Activated naive CD8-positive, alpha-beta T cell treated with anti-CD3 and anti-CD28 coated beads, Interleukin-2, amount 50 U/mL, for 16 hours (primary cell): ENCODE data around the gene EPB42.
"Not testable (repeated sequence)": the region's sequence is repeated elsewhere in the genome, so short reads cannot be mapped to it uniquely, and the experiment has no call there.

ENCODE experiments used
- DNase-seq: peaks from one replicate; pipeline ENCODE4 v3.0.0-alpha.2; 2020; ENCODE audit warnings: low read depth, low spot score

The EPB42 gene

DNA sequence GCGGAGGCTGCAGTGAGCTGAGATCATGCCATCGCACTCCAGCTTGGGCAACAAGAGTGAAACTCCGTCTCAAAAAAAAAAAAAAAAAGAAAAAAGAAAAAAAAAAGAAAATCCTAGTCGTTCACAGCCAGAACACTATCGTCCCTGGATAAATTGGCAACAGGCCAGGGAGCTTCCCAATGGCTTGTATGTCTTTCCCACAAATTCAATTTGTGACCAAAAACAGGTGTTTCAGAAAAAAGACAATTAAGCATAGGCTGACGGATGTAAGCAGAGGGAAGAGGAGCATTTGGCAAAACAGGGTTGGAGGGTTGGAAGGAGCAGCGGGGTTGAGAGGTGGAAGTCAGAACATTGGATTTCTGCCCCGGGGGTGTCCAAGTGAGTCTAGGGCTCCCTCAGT lies 8.5 kb downstream of the EPB42 start:
- no peak for DNase-seq

GRCh38 chr15:43211224-43211735 lies 9.5 kb downstream of the EPB42 start:
- no peak for DNase-seq

GRCh38 chr15:43210807-43211206 lies 10.0 kb downstream of the EPB42 start:
- no peak for DNase-seq

DNA sequence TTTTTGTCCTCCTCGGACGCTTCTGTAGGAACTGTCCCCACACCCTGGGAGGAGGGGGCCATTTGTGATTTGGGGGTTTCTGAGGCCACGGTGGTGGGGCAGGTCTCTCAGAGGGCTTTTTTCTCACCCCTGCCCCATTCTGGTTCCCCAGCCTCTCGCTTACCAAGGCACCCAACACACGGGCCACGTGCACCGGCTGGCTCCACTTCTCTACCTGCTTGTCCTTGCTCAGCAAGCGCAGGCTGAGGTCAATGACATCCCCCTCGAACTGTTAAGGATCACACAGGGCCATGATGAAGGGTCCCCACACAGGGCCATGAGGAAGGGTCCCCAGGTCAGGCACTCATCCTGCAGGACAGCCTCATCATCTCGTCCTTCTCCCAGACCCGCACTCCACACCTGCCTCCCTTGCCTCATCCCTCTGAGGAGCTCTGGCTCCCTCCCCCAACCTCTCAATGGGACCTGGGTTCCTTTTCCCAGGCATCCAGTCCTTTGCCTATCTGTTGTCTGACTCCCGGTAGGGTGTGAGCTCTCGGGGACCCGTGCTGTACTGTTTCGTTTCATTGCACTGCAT lies 10.6 kb downstream of the EPB42 start:
- no peak for DNase-seq

- no peak for DNase-seq
Measured at GRCh38 chr15:43209059-43209824, 11.6 kb downstream of the EPB42 start.

DNA sequence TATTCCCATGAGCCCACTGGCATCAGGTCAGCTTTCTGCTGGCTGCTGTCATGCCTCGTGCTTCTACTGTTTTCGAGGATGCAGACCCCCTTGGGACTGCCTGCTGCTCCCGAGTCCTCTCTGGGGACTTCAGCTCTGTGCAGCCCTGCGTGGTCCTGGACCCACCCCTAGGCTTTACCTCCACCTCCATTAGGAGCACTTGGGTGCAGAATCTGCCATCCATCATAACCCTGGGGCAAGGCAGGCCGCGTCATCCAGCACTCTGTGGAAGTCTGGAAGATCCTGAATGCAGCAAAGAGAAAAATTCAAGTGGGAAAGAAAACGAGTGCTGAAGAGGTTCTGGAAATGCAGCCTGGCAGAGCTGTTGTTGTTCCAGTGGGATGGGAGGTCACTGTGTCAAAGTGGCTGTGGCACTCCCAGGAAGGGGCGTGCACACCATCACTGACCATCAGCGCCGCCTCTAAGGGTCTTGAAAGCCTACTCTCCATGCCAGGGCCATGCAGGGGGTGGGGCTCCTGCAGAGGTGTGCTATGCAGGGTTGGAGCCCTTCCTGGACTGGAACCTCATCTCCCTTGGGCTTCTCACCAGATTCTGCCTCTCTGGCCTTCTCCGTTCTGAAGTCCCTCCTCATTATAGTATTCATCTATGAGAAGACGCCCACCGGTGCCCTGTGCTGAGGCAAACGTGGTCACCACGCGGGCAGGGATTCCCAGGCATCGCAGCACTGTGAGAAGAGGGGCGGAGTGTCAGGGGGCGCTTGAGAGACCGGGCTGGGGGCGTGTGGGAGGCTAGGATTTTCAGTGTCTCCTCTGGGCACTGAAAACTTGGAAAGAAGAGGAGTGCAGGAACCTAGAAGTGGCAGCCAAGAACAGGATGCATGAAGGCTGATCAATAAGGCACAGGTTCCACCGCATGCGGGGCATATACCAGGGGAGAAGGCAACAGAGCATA lies 12.5 kb downstream of the EPB42 start:
- DNase-seq, result no peak

- DNase-seq, result no peak
Measured at GRCh38 chr15:43207024-43207423, 13.8 kb downstream of the EPB42 start.

GRCh38 chr15:43206054-43206453 lies 14.8 kb downstream of the EPB42 start:
- no peak for DNase-seq

DNA sequence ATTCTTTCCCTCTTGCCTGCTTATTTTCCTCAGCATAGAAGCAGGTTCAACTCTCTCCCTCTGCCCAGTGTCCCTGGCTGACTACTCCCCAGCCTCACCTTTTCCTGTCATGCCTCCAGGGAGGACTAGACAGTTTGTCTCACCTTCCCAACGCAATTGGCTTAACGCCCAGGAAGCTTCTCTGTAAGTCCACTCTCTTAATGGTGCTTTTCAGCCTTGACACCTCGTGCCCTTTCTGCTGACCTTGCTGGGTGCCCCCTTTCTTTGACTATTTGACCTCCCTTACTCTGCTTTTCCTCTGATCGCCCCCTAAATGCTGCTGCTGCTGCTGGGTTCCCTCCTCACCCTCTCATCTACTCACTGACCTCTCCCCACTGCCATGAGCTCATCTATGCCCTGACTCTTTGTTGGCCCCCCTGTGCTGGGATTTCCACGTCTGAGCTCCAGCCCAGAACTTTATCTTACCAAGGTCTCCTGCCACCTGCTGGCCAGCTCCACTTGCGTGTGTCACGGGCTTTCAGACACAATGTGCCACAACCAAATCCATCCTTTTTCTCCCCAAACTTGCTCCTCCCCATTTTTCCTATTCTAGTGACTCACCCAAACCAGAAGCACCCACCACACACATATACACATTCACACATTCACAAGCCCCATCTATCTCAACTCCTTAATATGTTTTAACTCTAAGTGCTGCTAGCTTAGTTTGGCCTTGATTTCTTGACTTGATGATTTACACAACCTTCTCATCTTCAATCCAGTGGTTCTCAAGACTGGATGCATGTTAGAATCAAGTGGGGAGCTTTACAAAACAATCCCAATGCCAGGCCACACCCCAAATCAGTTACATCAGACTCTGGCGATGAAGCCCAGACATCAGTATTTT lies 16.6 kb downstream of the EPB42 start:
- no peak for DNase-seq

DNA sequence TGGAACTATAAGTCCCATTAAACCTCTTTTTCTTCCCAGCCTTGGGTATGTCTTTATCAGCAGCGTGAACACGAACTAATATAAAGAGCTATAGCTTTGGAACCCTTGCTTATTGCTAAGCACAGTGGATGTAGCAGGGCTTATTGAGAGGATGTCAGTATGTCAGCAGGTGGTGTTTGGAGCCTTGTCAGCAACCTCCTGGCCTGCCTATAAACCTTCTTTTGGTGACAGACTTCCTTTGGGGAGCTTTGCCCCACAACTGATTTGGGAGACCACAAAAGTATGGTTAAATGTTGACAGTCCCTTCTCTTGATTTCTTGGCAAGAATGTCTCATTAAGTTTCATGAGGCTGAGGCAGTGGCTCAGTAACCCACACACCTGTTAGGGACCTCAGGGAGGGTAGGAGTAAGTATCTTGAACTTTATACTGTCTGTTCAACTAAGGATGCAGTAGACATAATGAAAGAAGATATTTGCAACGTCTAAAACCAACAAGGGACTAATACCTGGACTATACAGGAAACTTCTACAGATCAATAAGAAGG lies 20.8 kb downstream of the EPB42 start:
- no peak for DNase-seq

GRCh38 chr15:43198992-43199391 lies 21.8 kb downstream of the EPB42 start:
- DNase-seq, result no peak

DNA sequence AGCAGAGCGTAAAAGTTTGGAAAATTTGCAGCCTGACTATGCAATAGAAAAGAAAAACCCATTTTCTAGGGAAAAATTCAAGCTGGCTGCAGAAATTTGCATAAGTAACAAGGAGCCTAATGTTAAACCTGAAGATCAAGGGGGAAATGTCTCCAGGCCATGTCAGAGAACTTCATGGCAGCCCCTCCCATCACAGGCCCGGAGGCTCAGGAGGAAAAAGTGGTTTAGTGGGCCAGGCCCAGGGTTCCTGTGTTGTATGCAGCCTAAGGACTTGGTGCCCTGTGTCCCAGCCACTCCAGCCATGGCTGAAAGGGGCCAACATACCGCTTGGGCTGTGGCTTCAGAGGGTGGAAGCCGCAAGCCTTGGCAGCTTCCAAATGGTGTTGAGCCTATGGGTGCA lies 22.3 kb downstream of the EPB42 start:
- DNase-seq, result not testable (repeated sequence)

GRCh38 chr15:43197773-43198172 lies 23.0 kb downstream of the EPB42 start:
- not testable (repeated sequence) for DNase-seq

- DNase-seq, result no peak
Measured at GRCh38 chr15:43196760-43197548, 23.9 kb downstream of the EPB42 start.

DNA sequence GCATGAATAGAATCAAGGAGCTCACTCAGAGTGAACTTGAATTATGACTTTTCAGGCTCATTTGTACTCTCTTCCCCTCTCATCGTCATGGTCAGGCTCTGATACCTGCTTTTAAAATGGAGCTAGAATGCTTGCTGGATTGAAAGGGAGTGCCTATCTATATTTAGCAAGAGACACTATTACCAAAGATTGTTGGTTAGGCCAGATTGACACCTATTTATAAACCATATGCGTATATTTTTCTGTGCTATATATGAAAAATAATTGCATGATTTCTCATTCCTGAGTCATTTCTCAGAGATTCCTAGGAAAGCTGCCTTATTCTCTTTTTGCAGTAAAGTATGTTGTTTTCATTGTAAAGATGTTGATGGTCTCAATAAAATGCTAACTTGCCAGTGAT lies 26.0 kb downstream of the EPB42 start:
- no peak for DNase-seq

DNA sequence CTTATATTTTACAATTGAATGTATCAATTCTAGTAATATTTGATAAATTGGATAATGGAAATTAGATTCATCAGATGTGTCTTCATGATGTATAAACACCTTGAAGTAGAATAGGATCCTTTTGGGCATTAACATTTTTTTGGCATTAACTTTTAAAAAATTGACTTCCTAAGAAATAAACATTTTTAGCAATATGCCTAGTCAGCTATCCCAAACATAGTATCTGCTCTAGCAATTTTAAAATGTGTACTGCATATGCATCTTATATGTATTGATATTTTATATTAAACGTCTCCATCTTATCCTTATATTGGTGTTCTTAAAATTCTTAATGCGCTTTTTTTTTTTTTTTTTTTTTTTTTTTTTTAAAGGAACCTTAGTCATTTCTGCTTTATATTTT lies 27.1 kb downstream of the EPB42 start:
- DNase-seq, result no peak

- DNase-seq, result no peak
Measured at GRCh38 chr15:43190178-43190577, 30.6 kb downstream of the EPB42 start.

DNA sequence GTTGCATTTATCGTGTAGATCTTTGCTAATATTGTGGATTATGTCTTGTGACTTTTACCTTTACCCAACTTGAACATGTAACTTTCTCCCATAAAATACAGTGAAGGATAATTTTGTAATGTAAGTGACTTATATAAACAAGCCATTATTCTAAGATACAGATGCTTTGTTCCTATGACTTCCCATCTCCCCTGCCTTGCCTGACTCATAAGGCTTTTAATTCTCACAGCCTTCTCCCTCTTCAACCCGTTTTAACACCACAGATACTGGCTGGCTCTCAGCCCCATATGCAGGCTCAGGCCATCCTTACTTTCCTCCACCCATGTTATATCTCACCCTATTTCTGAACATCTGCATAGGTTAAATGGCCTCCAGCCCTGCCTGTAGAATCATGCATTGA lies 31.5 kb downstream of the EPB42 start:
- DNase-seq, result no peak

DNA sequence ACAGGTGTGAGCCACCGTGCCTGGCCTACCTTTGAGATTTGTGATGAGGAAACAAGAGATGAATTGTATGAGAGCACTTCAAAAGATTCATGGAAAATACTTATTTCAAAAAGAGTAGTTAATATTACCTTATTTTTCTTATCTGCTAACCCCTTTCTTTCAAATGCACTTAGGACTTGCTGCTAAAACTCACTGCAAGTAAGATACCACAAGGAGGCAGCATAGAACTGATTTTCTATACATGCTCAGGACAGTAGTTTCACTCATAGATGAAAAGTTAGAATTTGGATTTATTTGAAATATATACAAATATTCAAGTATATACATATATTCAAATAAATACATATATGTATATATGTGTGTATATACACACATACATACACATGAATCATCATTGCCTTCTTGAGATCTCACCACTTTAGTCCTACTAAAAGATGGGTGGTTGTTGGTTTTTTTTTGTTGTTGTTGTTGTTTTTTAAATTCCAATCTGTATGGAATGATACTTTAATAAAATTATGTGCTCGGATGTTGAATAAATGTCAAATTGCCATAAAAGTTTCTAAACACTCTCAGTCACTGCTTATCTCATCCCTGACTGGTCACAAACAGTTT lies 33.2 kb downstream of the EPB42 start:
- no peak for DNase-seq

DNA sequence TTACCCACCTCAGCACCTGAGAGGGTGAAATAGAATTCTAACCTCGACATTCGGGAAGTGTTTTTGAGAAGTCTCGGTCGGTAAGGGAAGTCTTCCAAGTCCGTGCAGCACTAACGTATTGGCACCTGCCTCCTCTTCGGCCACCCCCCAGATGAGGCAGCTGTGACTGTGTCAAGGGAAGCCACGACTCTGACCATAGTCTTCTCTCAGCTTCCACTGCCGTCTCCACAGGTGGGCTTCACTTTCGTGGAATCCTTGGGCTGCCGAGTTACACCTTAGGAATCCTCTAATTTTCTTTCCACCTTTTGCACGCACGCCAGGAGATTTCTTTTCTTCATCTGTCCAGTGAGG lies 34.8 kb downstream of the EPB42 start:
- DNase-seq, result no peak
